OCI-LY7 (cell line): ENCODE data around the gene CCDC88B. TPM values are rescaled to one million over a fixed set of nuclear protein-coding genes. Genes with fewer than 3 reads are reported as not detected.

ENCODE experiments used
- BruUV-seq: library from RNA; stranded (reverse); fragments of 400-500 nt; replicated peaks from 2 replicates; lab custom pipeline; 2021; lab: Mats Ljungman, UMichigan
- CTCF ChIA-PET: fragments of 300-600 bp; sonication (Branson Sonifier 250); formaldehyde crosslinking; loops from one replicate; lab custom pipeline; 2022; ENCODE audit warnings: antibody characterized with exemption; ENCODE audit not compliant: unreplicated experiment; lab: Charles Lee
- POLR2A ChIA-PET: fragments of 300-600 bp; sonication (Branson Sonifier 250); formaldehyde crosslinking; loops from one replicate; lab custom pipeline; 2022; ENCODE audit warnings: antibody characterized with exemption; lab: Charles Lee
- DNase-seq: peaks from one replicate; pipeline ENCODE4 v3.0.0-alpha.2; 2015; ENCODE audit warnings: low spot score
- H2AFZ ChIP-seq: fragments of 200-600 bp; sonication (generic), shearing (Covaris generic); 2 replicates; pipeline ENCODE4 v1.6.1; 2014; ENCODE audit warnings: mild to moderate bottlenecking, antibody characterized with exemption, low read length, moderate library complexity
- H3K27ac ChIP-seq: fragments of 200-600 bp; sonication (generic); 2 replicates; pipeline ENCODE4 v1.5.1; 2014; ENCODE audit warnings: mixed run types, low read depth, mild to moderate bottlenecking, moderate library complexity, low read length, inconsistent platforms; ENCODE audit not compliant: poor library complexity, severe bottlenecking
- H3K36me3 ChIP-seq: fragments of 200-600 bp; sonication (generic); 2 replicates; pipeline ENCODE4 v1.6.1; 2014; ENCODE audit warnings: mild to moderate bottlenecking, antibody characterized with exemption, low read length, moderate library complexity, mixed read lengths; ENCODE audit not compliant: insufficient read depth
- H3K4me1 ChIP-seq: fragments of 200-600 bp; sonication (generic); 2 replicates; pipeline ENCODE4 v1.5.1; 2014; ENCODE audit warnings: mild to moderate bottlenecking, low read length; ENCODE audit not compliant: insufficient read depth, poor library complexity, severe bottlenecking
- H3K4me2 ChIP-seq: fragments of 200-600 bp; sonication (generic); 2 replicates; pipeline ENCODE4 v1.6.1; 2014; ENCODE audit warnings: mild to moderate bottlenecking, low read length
- H3K4me3 ChIP-seq: fragments of 200-600 bp; sonication (generic); 2 replicates; pipeline ENCODE4 v1.5.1; 2014; ENCODE audit warnings: mild to moderate bottlenecking, low read depth, low read length; ENCODE audit not compliant: poor library complexity, severe bottlenecking
- H3K79me2 ChIP-seq: fragments of 200-600 bp; sonication (generic); 2 replicates; pipeline ENCODE4 v1.6.1; 2016; ENCODE audit warnings: low read depth, mild to moderate bottlenecking, low read length, moderate library complexity, mixed read lengths; ENCODE audit not compliant: insufficient read depth
- H3K9me2 ChIP-seq: fragments of 200-600 bp; sonication (generic); 2 replicates; pipeline ENCODE4 v1.6.1; 2016; ENCODE audit warnings: mild to moderate bottlenecking, low read length, mixed read lengths; ENCODE audit not compliant: insufficient read depth
- H3K9me3 ChIP-seq: fragments of 200-600 bp; sonication (generic); 2 replicates; pipeline ENCODE4 v1.6.1; 2014; ENCODE audit warnings: mild to moderate bottlenecking, mixed run types, low read length, mixed read lengths
- H4K20me1 ChIP-seq: fragments of 200-600 bp; sonication (generic); 2 replicates; pipeline ENCODE4 v1.6.1; 2014; ENCODE audit warnings: mild to moderate bottlenecking, antibody characterized with exemption, low read length, moderate library complexity, mixed read lengths; ENCODE audit not compliant: insufficient read depth
- CTCF ChIP-seq: fragments of 200-600 bp; sonication (generic); conservative IDR thresholded peaks from 2 replicates; pipeline ENCODE4 v1.5.1; 2014; ENCODE audit warnings: mild to moderate bottlenecking, antibody characterized with exemption, low read length, moderate library complexity, mixed read lengths
- EZH2phosphoT487 ChIP-seq: fragments of 200-600 bp; sonication (generic); IDR thresholded peaks from 2 replicates; pipeline ENCODE4 v1.6.1; 2018; ENCODE audit warnings: low read depth, borderline replicate concordance, mild to moderate bottlenecking, mixed run types, antibody characterized with exemption, low read length, moderate library complexity, mixed read lengths
- intact Hi-C: fragments of 100-400 bp; cut with micrococcal nuclease; formaldehyde crosslinking; loops from one replicate; pipeline ENCODE4 v1.10.0; 2022; ENCODE audit not compliant: unreplicated experiment
- total RNA-seq, 2 experiments: library from RNA; depleted of rRNA in 1 of 2; stranded (reverse); fragments of >200 nt in 1 of 2; shearing (Covaris generic) in 1 of 2; gene quantifications; 2 replicates each; pipeline ENCODE4 v1.2.3, GENCODE V29; 2014 to 2022

Gene CCDC88B
- total RNA-seq, 2 experiments from 2014 or later = 40.7 to 67.2 TPM

- H2AFZ ChIP-seq = peak overlapping the region; percentile 64; the same call in 1 of the 2 replicates
- H3K9me2 ChIP-seq = no peaks in the 10 kb centered on the region
- no peak for TF ChIP-seq EZH2phosphoT487
- TF ChIP-seq CTCF = no peak
- H3K79me2 ChIP-seq = no peaks in the 10 kb centered on the region
- ChIA-PET POLR2A (no interaction called here), CTCF (no interaction called here)
- intact Hi-C loops = no loop called here
- no peaks in the 10 kb centered on the region for H3K9me3 ChIP-seq
- no peak overlapping the region for H3K27ac ChIP-seq
- no TSS peak for BruUV-seq
- no peaks in the 10 kb centered on the region for H4K20me1 ChIP-seq
- no peaks in the 10 kb centered on the region for H3K36me3 ChIP-seq
- H3K4me1 ChIP-seq = peaks cover 9% of the 10 kb centered on the region
- DNase-seq = no peak
- peak overlapping the region; percentile 10; the same call in 1 of the 2 replicates for H3K4me2 ChIP-seq
- H3K4me3 ChIP-seq = no peak overlapping the region
Measured at GRCh38 chr11:64396079-64396591, 56.1 kb downstream of the CCDC88B start.

GRCh38 chr11:64400102-64400501 lies 60.1 kb downstream of the CCDC88B start:
- H3K79me2 ChIP-seq = no peaks in the 10 kb centered on the region
- H3K4me1 ChIP-seq = peaks cover 9% of the 10 kb centered on the region
- no peak for DNase-seq
- ChIA-PET CTCF (interaction anchor here (0.6 kb wide), 1 partner anchor 204 kb away, joined by 3 read pairs; no protein-coding TSS in a partner anchor), POLR2A (no interaction called here)
- H3K36me3 ChIP-seq = no peaks in the 10 kb centered on the region
- no peaks in the 10 kb centered on the region for H4K20me1 ChIP-seq
- no TSS peak for BruUV-seq
- H3K9me2 ChIP-seq = no peaks in the 10 kb centered on the region
- H2AFZ ChIP-seq = no peak overlapping the region
- TF ChIP-seq CTCF (no peak), EZH2phosphoT487 (no peak)
- H3K9me3 ChIP-seq = no peaks in the 10 kb centered on the region
- no peak overlapping the region for H3K4me2 ChIP-seq
- no peak overlapping the region for H3K27ac ChIP-seq
- intact Hi-C loops = no loop called here
- H3K4me3 ChIP-seq = no peak overlapping the region

- TF ChIP-seq EZH2phosphoT487 (no peak), CTCF (no peak)
- intact Hi-C loops = no loop called here
- POLR2A ChIA-PET = no interaction called here
- H4K20me1 ChIP-seq = no peaks in the 10 kb centered on the region
- H3K4me1 ChIP-seq = peaks cover 9% of the 10 kb centered on the region
- DNase-seq = no peak
- CTCF ChIA-PET = no interaction called here
- no peak overlapping the region for H3K27ac ChIP-seq
- no peak overlapping the region for H2AFZ ChIP-seq
- no peaks in the 10 kb centered on the region for H3K9me3 ChIP-seq
- H3K79me2 ChIP-seq = no peaks in the 10 kb centered on the region
- no TSS peak for BruUV-seq
- no peak overlapping the region for H3K4me3 ChIP-seq
- no peak overlapping the region for H3K4me2 ChIP-seq
- H3K9me2 ChIP-seq = no peaks in the 10 kb centered on the region
- no peaks in the 10 kb centered on the region for H3K36me3 ChIP-seq
Measured at GRCh38 chr11:64400667-64401066, 60.7 kb downstream of the CCDC88B start.
